RWPE1 (cell line): ENCODE measurements around the gene SCAPER.
"Not testable (repeated sequence)": the region's sequence is repeated elsewhere in the genome, so short reads cannot be mapped to it uniquely, and the experiment has no call there.

ENCODE experiments used
- CTCF ChIA-PET: fragments of 350-600 bp; sonication (Branson Sonifier 250); formaldehyde crosslinking; extraction: SDS; loops from one replicate; lab custom pipeline; 2021; lab: Yijun Ruan, JAX
- POLR2A ChIA-PET: fragments of 400-600 bp; formaldehyde crosslinking; extraction: SDS; loops from one replicate; lab custom pipeline; 2020; ENCODE audit warnings: antibody characterized with exemption; ENCODE audit not compliant: low non-redundant PET; lab: Yijun Ruan, JAX
- DNase-seq: peaks from one replicate; pipeline ENCODE4 v3.0.0; 2012; ENCODE audit warnings: low spot score
- H3K27ac ChIP-seq: fragments of 450-650 bp; 2 replicates; pipeline ENCODE4 v1.5.1; 2017
- TF ChIP-seq, protein P1 (sequence below): fragments of 450-650 bp; conservative IDR thresholded peaks from 2 replicates; pipeline ENCODE4 v1.5.1; 2017; ENCODE audit warnings: low read depth, mild to moderate bottlenecking

SCAPER gene

DNA sequence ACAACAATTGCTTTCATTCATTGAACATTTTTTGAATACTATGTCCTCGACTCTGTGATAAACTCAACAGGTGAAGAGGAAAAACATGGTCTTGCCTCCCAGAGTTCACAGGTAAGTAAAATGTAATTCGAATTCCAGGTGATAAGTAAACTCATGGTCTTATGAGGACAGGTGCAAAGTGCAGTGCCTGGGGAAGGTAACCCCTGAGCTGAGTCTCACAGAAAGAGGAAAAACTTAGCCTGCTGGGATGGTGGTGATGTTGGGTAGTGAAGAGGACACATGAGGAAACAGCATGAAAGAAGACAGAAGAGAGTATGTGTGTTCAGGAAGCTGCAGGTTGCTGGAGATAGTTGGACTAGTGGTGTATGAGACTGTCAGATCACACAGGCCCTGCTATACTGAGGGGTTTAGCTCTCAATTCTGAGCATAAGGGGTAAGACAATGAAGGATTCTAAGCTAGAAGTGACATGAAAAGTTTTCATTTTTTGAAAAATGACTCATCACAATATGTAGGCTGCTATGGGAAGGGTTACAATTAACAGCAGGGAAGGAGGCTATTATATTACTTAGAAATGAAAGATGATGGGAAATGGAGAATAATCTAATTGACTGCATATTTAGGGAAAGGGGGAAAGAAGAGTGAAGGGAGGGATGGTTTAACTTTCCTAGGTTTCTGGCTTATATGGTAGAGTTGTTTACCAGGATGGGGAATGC, 457.3 kb downstream of the SCAPER start:
- POLR2A ChIA-PET, result no interaction called here
- CTCF ChIA-PET, result interaction anchor here (0.7 kb wide), 1 partner anchor 25 kb away, joined by 5 read pairs; no protein-coding TSS in a partner anchor
- TF ChIP-seq, protein P1, sequence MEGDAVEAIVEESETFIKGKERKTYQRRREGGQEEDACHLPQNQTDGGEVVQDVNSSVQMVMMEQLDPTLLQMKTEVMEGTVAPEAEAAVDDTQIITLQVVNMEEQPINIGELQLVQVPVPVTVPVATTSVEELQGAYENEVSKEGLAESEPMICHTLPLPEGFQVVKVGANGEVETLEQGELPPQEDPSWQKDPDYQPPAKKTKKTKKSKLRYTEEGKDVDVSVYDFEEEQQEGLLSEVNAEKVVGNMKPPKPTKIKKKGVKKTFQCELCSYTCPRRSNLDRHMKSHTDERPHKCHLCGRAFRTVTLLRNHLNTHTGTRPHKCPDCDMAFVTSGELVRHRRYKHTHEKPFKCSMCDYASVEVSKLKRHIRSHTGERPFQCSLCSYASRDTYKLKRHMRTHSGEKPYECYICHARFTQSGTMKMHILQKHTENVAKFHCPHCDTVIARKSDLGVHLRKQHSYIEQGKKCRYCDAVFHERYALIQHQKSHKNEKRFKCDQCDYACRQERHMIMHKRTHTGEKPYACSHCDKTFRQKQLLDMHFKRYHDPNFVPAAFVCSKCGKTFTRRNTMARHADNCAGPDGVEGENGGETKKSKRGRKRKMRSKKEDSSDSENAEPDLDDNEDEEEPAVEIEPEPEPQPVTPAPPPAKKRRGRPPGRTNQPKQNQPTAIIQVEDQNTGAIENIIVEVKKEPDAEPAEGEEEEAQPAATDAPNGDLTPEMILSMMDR, result no peak
- H3K27ac ChIP-seq, result no peak overlapping the region
- no peak for DNase-seq

DNA sequence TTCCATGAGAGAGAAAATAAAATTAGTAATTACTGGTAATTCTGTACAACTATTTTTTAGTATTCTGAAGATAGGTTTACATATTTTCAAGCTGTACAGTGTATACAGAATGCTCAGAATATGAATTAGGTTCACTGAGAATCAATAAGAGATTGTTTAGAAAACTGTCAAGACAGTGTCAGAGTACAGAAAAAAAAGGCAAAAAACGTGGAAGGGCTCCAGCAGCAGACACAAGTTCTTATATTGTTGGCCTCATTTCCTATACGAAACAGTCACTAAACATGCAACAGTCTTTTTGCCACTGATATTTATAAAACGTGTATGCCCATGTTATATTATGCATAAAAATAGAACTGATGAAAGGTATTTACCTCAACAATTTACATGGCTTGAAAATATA, 464.7 kb downstream of the SCAPER start:
- ChIA-PET CTCF (no interaction called here), POLR2A (no interaction called here)
- DNase-seq, result no peak
- TF ChIP-seq, protein P1, result no peak
- H3K27ac ChIP-seq, result no peak overlapping the region

DNA sequence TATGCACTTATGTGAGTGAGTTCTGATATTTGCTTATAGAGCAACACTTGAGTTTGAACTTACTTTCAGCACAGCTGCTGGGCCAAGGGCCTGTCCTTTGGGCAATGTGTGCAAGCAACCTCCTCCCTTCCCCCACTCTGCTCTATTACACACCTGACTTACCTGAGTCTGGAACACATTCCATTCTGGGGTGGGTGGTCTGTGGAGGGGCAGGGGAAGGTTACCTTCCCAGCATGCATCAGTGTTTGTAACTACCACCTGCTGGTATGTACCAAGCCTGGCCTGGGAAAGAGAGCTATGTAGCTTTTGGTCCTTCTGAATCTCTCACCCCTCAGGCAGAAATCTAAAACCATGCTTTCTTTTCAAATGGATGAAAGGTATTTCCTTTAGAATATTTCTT, 465.6 kb downstream of the SCAPER start:
- TF ChIP-seq, protein P1, result no peak
- no peak overlapping the region for H3K27ac ChIP-seq
- CTCF ChIA-PET, result interaction anchor here (0.8 kb wide), 1 partner anchor 1178 kb away, joined by 3 read pairs; no protein-coding TSS in a partner anchor
- no peak for DNase-seq
- POLR2A ChIA-PET, result no interaction called here

DNA sequence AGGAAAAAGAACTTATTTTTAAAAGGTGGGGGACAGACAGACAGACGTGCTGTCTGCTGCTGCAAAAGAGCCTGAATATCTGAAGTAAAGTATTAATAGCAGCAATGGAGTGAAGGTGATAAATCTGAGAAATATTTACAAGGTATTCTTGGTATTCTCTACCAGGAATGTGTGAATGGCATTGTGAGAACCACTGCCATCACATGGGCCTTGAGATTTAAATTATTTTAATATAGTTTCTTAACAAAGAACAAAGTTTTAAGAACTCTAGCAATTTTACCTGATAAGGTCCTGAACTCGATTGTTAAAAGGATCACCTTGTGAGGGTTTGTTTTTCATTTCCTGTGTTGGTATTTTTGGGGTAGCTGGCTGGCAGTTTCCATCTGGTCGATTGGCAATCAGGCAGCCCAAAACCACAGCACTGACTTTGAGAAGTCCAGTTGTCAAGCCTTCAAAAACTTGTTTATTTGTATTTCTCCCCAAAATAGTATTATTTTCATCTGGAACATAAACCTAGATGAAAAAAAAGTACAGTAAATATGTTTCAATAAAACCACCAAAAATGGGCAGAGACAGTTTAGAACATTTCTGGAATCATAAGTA, 471.2 kb downstream of the SCAPER start:
- no peak overlapping the region for H3K27ac ChIP-seq
- peak; percentile 21 for DNase-seq
- CTCF ChIA-PET, result no interaction called here
- TF ChIP-seq, protein P1, result no peak
- POLR2A ChIA-PET, result no interaction called here

DNA sequence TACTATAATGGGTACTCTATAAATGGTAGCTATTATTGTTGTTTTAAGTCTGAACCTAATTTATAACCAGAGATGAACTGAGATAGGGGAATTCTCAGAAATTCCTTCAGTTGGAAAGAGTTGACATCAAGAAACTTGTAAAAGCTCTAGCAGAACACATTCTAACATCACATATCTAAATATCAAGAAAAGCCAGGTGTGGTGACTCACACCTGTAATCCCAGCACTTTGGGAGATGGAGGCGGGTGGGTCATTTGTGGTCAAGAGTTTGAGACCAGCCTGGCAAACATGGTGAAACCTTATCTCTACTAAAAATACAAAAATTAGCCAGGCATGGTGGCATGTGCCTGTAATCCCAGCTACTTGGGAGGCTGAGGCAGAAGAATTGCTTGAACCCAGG, 472.1 kb downstream of the SCAPER start:
- H3K27ac ChIP-seq, POLR2A ChIA-PET, DNase-seq: not testable (repeated sequence)
- CTCF ChIA-PET, result interaction anchor here (0.6 kb wide), 1 partner anchor 354 kb away, joined by 3 read pairs; no protein-coding TSS in a partner anchor

DNA sequence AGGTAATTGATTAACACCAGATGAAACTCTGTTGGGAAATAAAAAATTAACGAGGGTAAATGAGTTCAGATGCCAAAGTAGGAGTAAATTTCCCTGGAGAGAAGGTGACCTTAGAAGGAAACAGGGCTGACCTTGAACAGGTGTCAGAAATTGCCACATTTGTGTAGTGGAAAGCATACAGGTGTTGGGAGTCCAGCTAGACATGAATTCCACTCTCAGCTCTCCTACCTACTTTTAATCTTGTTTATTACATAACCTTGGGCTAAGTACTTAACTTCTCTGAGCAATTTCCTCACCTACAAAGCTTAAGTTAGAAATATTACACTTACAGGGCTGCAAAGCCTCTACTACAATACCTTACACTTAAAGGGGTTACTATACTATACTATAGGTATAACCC, 472.5 kb downstream of the SCAPER start:
- ChIA-PET POLR2A (no interaction called here), CTCF (interaction anchor here (0.6 kb wide), 1 partner anchor 354 kb away, joined by 3 read pairs; no protein-coding TSS in a partner anchor)
- TF ChIP-seq, protein P1, result no peak
- no peak overlapping the region for H3K27ac ChIP-seq
- DNase-seq, result no peak

DNA sequence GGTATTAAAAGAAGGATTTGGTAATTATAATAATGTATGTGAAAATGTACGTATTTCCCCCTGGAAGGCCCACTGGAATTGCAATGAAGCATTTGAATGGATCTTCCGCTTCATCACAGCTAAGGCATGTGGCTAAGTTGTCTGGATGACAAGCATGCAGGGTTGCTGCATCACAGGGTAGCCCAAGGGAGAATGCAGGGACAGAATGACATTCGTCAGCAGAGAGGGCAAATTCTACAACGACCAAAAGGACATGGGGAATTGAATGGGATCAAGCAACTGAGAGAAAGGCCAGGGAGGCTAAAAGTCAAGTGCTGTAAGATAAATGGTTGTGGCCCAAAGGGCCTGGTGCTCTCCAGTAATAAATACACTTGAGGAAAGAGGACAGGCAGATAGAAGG, 473.2 kb downstream of the SCAPER start:
- CTCF ChIA-PET, result no interaction called here
- POLR2A ChIA-PET, result no interaction called here
- H3K27ac ChIP-seq, result no peak overlapping the region
- TF ChIP-seq, protein P1, result no peak
- no peak for DNase-seq

DNA sequence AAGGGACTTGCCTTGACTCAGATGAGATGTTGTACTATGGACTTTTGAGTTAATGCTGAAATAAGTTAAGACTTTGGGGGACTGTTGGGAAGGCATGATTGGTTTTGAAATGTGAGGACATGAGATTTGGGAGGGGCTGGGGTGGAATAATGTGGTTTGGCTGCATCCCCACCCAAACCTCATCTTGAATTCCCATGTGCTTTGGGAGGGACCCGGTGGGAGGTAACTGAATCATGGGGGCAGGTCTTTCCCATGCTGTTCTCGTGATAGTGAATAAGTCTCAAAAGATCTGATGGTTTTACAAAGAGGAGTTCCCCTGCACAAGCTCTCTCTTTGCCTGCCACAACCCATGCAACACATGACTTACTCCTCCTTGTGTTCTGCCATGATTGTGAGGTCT, 474.4 kb downstream of the SCAPER start:
- CTCF ChIA-PET, POLR2A ChIA-PET, DNase-seq: not testable (repeated sequence)

More for the DNA sequence above, 474.4 kb downstream of the SCAPER start:
- H3K27ac ChIP-seq, result not testable (repeated sequence)
